Activated T-cell treated with anti-CD3 and anti-CD28 coated beads for 48 hours (primary cell): ENCODE data around the gene LCN2.

Experiments used
- DNase-seq: peaks from one replicate; pipeline ENCODE4 v3.0.0-alpha.2; 2020; ENCODE audit warnings: low read depth

The LCN2 gene

DNA sequence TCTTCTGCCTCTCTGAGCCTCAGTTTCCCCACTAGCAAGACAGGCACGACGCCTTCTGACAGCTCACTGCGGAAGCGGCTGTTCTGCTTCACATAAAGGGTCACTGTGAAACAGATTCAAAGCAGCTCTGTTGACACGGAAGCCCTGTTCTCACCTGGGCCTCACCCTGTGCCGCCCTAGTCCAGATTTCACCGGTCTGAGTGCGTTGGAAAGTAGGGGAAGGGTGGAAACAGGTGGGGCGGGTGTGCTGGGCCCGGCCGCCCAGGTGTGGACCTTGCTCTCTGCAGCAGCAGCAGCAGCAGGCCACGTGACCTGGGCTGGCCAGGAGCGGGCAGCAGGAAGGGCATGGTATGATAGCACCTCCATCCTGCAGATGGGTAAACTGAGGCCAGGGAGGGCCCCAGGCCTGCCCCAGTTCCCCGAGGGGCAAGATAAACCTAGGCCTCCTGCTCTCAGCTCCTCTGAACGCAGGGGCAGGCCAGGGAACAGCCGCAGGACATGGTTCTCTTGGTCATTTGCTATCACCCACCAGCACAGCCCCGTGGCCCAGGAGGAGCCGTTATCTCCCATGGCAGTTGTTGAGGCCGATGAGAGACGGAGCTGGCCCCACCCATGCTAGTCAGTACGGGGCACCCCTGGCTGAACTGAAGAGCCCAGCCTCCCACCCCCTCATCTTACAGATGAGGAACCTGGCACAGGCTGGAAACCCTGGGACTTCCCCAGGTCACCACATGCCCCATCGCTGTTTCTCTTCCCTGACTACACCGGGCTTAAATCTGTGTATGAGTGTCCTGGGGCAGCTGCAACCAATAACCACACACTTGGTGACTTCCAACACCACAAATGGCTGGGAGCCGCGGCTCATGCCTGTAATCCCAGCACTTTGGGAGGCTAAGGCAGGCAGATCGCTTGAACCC, 33.8 kb upstream of the LCN2 start:
- DNase-seq, result no peak

DNA sequence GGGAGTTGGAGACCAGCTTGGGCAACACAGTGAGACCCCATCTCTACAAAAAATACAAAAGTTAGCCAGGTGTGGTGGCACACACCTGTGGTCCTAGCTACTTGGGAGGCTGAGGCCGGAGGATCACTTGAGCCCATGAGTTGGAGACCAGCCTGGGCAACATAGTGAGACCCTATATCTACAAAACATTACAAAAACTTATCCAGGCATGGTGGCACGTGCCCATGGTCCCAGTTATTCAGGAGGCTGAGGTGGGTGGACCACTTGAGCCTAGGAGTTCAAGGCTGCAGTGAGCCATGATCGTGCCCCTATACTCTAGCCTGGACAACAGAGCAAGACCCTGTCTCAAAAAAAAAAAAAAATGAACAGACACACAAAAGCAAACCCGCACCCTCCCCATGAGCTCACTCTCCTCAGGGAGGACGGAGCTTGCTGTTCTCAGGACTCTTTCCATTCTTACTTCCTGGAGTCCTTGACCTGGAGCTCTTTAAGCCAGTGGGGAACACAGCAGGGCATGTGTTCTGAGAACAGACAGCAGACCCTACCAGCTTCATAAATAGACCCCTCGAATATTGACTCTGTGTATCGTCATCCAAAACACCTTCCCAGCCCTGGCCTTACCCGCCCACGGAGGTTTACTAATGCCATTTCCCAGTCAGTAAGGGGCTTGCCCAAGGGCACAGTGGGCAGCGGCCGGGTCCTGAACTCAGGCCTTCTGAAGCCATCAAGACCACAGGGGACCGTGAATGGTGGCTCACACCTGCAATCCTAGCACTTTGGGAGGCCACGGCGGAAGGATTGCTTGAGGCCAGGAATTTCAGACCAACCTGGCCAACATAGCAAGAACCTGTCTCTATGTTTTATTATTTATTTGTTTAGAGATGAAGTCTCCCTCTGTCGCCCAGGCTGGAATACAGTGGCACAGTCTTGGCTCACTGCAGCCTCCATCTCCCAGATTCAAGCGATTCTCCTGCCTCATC, 32.9 kb upstream of the LCN2 start:
- no peak for DNase-seq

DNA sequence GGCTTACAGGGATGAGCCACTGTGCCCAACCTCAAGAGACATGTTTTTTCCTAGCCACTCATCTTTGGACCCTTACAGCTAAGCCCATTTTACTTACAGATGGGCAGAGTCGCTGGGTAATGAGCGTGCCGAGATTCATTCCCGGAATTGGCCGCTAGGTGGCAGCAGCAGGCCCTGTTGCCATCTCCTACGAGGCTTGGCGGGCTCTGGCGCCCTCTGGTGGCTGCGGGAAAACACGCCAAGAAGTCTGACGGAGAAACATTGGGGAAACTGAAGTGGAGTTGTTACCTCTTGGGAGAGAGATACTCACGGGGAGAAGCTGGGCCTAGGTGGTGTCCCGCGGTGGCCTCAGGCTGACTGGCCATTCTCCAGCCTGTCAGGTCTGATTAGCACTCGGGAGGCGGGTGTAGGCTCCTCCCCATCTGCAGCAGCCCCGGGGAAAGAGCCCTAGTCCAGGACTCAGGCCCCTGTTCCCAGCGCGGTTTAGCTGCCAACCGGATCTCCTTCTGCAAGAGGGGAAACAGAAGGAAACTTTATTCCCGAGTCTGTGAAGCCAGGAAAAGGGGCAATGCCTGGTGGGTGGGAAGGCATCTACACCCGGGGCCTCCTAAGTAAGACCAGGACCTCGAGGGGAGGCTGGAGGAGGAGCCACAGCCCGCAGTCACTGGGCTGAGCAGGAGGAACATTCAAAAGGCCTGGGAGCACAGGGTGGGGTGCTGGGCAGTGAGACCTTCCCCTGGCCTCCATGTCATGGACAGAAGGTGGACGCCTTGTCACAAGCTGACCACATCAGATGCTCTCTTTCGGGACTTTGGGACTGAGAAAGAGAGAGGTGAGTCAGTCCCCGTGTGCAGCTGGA, 31.4 kb upstream of the LCN2 start:
- DNase-seq, result peak; percentile 94

DNA sequence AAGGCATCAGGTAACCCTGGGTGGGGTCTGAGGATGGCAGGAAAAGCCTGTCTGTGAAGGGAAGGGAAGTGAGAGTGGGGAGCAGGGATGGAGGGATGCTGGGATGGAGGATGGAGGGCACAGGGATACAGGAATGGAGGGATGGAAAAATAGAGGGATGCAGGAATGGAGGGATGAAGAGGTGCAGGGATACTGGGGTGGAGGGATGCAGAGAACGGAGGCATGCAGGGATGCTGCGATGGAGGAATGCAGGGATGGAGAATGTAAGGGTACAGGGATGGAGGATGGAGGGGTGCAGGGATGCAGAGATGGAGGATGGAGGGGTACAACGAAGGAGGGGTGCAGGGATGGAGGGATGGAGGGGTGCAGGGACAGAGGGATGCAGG, 30.8 kb upstream of the LCN2 start:
- DNase-seq, result no peak

DNA sequence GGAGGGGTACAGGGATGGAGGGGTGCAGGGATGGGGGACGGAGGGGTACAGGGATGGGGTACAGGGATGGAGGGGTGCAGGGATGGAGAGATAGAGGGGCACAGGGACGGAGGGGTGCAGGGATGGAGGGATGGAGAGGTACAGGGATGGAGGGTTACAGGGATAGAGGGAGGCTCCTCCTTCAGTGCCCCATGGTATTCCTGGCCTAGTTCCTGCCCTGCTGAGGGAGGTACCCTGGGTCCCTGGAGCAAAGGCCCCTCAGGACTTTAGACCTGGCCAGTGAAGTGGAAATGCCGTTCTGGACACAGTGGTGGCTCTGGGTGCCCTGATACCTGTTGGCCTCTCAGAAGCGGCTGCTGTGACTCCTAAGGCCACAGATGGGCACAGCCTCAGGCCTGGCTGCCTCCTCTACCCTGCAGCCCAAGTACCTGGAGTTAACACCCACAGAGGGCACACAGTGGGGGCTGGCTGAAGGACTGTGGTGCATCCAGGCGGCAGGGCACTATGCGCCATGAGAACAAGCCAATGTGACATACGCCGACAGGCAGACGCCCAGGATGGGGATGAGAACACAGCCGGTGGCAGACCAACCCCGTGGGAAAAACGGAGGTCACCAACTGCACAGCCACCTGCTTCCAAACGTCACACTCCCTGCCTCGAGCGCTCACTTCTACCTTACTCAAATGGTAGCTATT, 30.1 kb upstream of the LCN2 start:
- DNase-seq, result no peak

DNA sequence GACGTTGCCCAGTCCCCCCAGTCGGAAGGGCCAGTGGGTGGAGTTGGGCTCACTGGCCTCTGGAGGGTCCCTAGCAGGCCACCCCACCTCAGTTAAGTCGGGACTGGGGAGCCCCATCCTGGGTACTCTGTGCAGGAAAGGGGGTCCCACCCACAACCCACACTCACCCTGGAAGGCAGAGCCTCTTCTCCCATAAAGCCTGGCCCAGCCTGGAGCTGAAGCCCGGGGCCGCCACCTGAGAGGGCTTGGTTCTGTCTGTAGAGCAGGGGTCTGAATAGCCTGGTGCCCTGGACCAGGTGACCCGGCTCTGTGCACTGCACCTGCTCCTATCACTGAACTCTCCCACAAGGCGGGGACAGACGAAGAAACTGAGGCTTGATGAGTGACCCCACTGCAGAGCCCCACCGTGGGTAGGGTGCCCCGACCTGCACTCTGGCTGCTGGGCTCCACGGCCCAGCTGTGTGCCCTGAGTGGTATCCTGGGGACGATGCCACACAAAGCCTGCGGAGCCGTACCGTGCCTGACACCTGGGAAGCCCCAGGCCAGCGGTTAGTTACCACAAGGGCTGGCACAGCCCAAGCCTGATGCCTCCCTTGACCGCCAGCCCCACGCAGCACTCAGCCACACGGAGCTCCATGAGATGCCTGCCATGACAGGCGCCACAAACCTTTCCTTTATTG, 29.1 kb upstream of the LCN2 start:
- DNase-seq, result no peak

DNA sequence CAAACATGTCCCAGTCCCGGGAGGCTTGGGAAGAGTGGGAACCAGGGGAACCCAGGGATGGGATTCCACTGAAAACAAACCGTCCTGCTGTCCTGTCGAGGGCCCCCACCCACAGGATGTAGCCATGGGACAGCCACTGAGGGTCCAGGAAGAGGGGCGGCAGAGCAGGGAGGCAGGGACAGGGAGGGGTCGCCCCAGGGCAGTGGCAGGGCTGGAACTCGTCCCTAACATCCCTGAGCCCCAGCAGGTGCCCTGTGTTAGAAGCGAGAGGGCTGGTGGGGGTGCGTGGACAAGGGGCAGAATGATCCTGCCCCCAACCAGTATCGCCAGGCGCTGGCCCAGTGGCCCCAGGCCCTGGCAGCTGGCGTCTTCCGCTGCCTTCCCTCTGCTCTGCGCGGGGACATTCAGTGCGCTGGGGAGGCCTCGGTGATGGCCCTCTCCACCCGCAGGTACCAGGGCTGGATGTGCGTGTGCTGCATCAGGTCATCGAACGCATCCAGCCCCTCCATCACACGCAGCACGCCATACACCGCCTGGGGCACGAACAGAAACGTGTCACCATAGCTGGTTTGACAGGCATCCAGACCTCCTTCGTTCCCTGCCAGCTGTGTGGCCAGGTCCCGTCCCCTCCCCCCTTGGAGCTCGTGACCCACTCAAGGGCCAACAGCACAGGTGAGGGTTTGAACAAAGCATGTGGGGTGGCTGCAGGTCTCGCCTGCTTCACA, 28.4 kb upstream of the LCN2 start:
- no peak for DNase-seq

DNA sequence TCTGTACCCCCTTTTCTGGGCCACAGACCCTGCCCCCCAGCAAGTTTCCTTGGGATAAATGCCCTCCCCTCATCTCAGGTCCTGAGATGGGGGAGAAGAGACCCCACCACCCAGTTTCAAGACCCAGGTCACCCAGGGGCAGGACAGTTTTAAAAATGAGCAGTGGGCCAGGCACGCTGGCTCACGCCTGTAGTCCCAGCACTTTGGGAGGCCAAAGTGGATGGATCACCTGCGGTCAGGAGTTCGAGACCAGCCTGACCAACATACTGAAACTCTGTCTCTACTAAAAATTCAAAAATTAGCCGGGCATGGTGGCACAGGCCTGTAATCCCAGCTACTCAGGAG, 27.8 kb upstream of the LCN2 start:
- no peak for DNase-seq

DNA sequence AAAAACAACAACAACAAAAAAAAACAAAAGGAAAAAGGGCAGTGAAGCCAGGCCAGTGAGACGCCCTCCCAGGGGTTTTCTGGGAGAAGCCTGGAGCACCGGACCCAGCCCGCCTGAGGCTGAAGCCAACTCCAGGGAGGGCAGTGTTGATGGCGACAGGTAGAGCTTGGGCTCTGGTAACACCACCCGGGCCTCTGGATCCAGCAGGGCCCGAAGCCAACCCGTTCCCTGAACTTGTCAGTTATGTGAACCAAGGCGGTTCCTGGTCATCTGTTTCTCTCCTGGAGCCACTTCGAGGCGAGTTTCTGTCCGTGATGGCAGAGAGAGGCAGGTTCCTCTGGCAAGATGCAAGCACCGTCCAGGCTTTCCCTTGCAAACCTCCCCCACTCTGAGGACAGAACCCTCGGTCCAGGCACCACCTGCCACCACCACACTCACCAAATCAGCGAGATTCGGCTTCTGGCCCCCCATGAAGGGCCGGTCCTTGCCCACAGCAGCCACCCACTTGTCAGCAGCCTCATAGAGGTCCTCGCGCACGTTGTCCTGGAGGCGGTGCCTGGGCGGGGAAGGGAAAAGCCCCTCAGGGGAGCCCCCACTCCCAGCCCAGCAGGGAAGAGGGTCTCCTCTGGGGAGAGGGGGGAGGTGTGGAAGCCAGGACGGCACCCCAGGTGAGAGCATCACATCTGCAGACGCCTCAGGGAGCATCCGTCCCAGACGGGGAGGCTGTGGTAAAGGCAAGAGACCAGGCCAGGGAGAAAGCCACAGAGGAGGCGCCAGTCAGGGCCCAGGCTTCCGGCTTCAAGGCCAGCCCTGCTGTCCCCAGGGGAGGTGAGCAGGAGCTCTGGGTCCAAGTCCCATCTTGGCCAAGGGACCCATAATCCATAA, 27.1 kb upstream of the LCN2 start:
- no peak for DNase-seq

DNA sequence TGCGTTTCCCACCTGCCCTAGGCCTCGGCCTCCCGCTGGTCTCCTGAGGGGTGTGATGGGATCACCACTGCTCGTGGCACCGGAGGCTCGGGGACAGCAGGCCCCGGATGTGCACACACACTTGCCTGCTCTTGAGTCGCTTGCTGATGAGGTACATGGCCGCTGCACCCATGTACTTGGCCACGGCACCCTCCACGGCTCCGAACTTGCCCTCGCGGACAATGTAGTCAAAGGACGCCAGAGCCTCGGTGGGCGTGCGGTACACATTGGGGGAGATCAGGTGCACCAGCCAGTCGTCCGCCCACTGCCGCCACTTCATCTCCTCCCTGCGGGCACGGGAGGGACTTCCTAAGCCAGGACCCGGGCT, 26.5 kb upstream of the LCN2 start:
- no peak for DNase-seq

DNA sequence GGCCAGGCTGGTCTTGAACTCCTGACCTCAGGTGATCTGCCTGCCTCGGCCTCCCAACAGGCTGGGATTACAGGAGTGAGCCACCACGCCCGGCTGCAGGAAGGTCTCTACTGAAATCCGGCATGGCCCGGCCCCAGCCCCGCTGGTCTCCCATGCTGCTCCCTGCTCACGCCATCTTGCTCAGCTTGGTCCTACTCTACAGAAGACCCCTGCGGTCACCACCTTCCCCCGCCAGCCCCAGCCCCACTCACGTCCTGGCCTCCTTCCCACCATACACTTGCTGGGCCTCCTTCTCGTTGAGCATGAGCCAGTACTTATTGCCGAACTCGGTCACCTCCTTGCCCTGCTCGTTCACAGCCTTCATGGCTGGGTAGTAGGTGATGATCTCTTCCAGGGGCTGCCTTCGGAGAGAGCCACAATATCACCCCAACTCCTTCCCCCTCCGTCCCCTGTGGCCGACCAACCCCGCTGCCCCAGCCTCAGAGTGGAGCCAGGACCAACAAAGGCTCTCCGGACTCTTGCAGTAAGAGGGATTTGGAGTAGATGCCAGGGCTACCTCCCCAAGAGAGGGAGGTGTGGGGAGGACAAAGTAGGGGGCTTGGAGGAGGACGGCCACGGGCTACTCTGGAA, 25.7 kb upstream of the LCN2 start:
- DNase-seq, result no peak

DNA sequence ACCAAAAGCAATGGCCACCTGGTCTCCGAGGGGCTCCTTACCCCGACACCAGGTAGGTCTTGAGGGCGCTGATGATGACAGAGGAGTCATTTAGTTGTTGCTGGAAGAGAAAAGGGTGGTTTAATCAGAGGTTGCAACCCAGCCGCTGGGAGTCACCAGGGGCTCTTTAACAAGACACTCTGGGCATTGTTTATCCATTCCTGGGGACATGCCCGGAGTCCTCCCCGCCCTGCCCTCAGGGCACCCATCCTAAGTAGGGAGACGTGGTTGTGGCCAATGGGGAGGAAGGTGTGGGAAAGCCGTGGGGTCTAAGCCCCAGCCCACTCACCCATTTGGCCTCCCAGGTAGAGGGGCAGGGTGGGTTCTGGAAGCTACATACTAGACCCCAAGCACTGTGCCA, 24.8 kb upstream of the LCN2 start:
- no peak for DNase-seq

DNA sequence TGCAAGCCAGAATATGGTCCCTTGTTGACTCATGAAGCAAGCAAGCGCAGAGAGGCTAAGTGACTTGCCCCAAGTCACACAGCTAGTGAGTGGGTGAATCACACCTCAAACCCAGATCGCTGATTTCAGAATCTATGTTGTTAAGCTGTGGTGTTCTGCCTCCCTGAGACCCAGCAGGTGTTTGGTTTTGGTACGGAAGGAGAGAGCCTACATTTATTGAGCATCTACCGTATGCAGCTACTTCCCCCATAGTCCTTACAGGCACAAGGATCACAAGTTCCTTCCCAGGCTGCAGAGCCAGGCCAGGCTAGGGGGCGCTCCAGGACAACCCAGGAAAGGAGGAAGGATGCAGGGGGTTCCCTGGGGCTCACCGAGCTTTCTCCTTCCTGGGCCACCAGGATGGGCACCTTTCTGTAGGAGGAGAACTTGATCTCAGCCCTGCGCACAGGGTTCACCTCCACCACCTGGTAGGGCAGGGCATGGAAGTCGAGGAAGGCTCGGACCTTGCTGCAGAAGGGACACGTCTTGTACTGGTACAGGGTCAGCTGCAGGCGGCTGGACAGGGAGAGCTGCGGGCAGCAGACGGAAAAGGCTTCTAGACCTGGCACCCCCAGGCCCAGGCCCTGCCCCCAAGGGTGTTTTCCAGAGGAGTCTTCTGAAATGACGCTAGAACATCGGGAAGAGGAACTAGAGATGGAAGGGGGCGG, 24.2 kb upstream of the LCN2 start:
- DNase-seq, result peak; percentile 39

DNA sequence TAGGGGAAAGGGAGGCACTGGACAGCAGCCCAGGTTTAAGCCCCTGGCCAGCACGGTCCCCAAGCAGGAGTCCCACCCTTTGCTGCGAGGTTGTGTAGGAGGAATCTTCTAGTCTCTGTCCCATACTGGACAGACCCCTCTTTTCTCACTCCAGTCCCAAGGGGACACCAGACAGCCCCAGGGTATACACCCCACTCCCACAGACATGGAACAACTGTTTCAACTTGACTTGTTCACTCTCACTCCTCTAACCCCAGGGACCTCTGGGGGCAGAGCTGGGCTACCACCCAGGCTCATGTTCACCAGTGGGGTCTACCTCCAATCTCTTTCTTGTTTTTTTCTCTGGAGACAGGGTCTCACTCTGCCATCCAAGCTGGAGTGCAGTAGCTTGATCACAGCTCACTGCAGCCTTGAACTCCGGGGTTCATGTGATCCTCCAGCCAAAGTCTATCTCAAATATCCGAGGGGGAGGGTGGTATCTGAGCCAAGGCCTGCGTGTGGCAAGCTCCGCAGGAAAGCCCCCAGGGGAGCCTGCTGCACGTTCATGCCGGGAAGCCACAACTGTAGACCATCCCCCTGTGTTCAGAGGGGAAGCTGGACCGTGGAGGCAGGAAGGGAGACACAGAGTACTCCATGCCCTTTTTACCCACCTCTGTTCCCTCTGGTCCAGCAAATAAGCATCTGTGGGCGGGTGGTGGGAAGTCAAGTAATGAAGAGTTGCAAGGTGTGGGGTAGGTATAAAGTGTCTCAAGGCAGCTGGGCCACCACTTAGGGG, 23.5 kb upstream of the LCN2 start:
- no peak for DNase-seq

DNA sequence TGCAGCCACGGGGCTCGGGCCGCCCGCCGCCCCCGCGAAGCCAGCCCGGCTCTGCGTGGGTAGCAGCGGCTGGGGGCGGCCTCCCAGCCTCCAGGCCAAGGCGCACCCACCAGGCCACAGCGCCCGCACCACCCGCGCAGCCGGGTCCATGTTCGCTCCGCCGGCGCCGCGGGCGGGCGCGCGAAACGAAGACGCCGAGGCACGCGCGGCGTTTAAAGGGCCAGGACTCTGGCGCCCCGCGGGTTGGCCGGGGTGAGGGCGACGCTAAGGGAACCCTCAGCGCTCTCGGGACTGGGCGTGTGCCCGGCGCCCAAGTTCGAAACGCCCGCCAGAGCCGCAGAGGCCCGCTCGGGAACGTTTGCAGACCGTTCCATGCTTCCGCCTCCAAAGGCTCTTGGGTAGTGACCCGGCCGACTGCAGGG, 21.7 kb upstream of the LCN2 start, which contains the start of gene PTGES2:
Gene PTGES2 (minus strand): TSS at position 162 of the 422 bp plus-strand sequence. CDS start 12 bp downstream, at position 150.
- DNase-seq, result peak; percentile 82

DNA sequence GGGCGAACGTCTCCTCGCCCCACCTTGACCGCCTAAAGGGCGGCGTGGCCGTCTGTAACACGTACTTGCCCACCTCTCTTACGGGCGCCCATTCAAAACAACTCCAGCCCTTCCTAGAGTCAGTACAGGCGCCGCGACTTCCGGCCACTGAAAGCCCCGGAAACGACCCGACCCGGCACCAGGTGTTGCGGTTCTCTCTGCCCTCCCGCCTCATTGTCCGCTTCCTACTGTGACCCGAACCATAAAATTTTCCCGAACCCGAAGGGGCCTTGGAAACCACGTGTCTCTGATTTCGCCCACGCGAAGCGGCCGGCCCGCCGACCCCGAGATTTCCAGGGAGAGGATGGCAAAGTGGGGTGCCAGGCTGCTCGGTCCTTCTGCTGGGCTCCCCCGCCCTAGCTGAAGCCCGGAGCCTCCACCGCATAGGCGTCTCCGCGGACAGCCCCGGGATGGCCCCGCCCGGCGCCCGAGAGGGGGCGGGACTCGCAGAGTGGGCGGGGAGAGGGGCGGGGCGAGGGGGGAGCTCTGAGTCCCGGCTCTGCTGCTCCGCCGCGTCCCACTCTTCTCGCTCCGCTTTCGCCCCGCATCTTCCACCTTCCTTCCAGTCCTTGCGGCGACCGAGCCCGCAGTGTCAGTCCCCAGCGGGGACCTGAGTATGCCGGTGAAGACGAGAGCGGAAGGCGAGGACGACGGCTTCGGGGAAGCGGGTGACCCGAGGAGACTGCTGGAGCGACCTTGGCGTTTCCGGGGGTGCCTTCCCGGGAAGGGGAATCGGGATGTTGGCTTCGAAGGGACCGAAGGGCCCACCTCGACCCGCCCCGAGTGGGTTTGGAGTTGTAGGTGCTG, 21.0 kb upstream of the LCN2 start:
- DNase-seq, result peak; percentile 82
